K562 (cell line): ENCODE results near the gene LOXL3. TPM values are rescaled to one million over a fixed set of nuclear protein-coding genes. Genes with fewer than 3 reads are reported as not detected.
A peak's percentile ranks its signal among the peaks of the same experiment; 100 is the strongest.

Source experiments
- ATAC-seq: fragments of 200-7000 bp; cut with Tn5 transposase; 3 replicates; pipeline ENCODE4 v1.9.1; 2020; ENCODE audit warnings: moderate library complexity
- BruUV-seq: library from RNA; stranded (reverse); fragments of 400-500 nt; replicated peaks from 2 replicates; lab custom pipeline; 2021; lab: Mats Ljungman, UMichigan
- CTCF ChIA-PET: fragments of 300-600 bp; formaldehyde crosslinking; extraction: SDS; loops from one replicate; lab custom pipeline; 2021; ENCODE audit warnings: low intra/inter-chr PET ratio; lab: Yijun Ruan, JAX
- POLR2A ChIA-PET: fragments of 300-600, 350-650 bp; sonication (Branson Sonifier 250); formaldehyde crosslinking; extraction: SDS; loops from one replicate; lab custom pipeline; 2021; ENCODE audit warnings: antibody characterized with exemption, inconsistent platforms; lab: Yijun Ruan, JAX
- DNase-seq, 4 experiments: peaks; one replicate each; pipeline versions ENCODE4 v3.0.0 to v3.0.0-alpha.2; 2011 to 2018; ENCODE audit warnings: low spot score in 3 of 4, mixed read lengths in 3 of 4; ENCODE audit errors: extremely low read depth in 1 of 4
- FAIRE-seq: peaks from 2 replicates; lab custom pipeline; 2011; peaks lifted over from hg19 to GRCh38; lab: Jason Lieb, UNC
- H2AFZ ChIP-seq: 2 replicates; pipeline ENCODE4 v1.6.0; 2011; ENCODE audit warnings: low read depth, low read length, control low read depth, inconsistent platforms
- H3K27ac ChIP-seq: fragments of 200-600 bp; 3 replicates; pipeline ENCODE4 v1.8.0; 2011; ENCODE audit warnings: low read depth, mild to moderate bottlenecking, control low read depth, inconsistent platforms, low read length, moderate library complexity, mixed read lengths; ENCODE audit errors: extremely low read depth
- H3K27me3 ChIP-seq, 2 experiments: fragments of 300-600 bp in 1 of 2; 2 replicates in 1 of 2; 3 replicates in 1 of 2; pipeline versions ENCODE4 v1.6.0 to v1.8.0; 2011; ENCODE audit warnings: inconsistent platforms in 2 of 2, low read length in 2 of 2, mild to moderate bottlenecking in 1 of 2, mixed read lengths in 1 of 2, moderate library complexity in 1 of 2; ENCODE audit not compliant: control insufficient read depth in 2 of 2, insufficient read depth in 2 of 2
- H3K36me3 ChIP-seq: fragments of 300-600 bp; 3 replicates; pipeline ENCODE4 v1.8.0; 2011; ENCODE audit warnings: mild to moderate bottlenecking, low read length, inconsistent platforms; ENCODE audit not compliant: control insufficient read depth, insufficient read depth
- H3K4me1 ChIP-seq, 2 experiments: fragments of 200-600 bp in 1 of 2; replicated peaks in 1 of 2; 2 replicates in 1 of 2; 3 replicates in 1 of 2; pipeline versions ENCODE4 v1.5.1 to v1.8.0; 2011; ENCODE audit warnings: inconsistent platforms in 2 of 2, low read length in 2 of 2, mild to moderate bottlenecking in 1 of 2, mixed read lengths in 1 of 2, moderate library complexity in 1 of 2; ENCODE audit not compliant: control insufficient read depth in 2 of 2, insufficient read depth in 2 of 2
- H3K4me2 ChIP-seq: 2 replicates; pipeline ENCODE4 v1.6.1; 2011; ENCODE audit warnings: low read length, control low read depth, inconsistent platforms, mixed read lengths; ENCODE audit not compliant: insufficient read depth
- H3K4me3 ChIP-seq: fragments of 200-600 bp; sonication (generic), shearing (Covaris generic); 2 replicates; pipeline ENCODE4 v1.5.1; 2016; ENCODE audit warnings: control low read depth, inconsistent platforms
- H3K79me2 ChIP-seq: fragments of 200-600 bp; 3 replicates; pipeline ENCODE4 v1.8.0; 2011; ENCODE audit warnings: low read length, inconsistent platforms; ENCODE audit not compliant: control insufficient read depth, insufficient read depth
- H3K9ac ChIP-seq, 2 experiments: 2 replicates each; pipeline versions ENCODE4 v1.6.0 to v1.6.1; 2011; ENCODE audit warnings: low read depth in 2 of 2, low read length in 2 of 2, control low read depth in 1 of 2, inconsistent platforms in 1 of 2, mild to moderate bottlenecking in 1 of 2, mixed read lengths in 1 of 2; ENCODE audit not compliant: insufficient read depth in 1 of 2
- H3K9me1 ChIP-seq: one replicate; pipeline ENCODE4 v1.6.0; 2011; ENCODE audit warnings: inconsistent platforms, mild to moderate bottlenecking, low read length, moderate library complexity; ENCODE audit not compliant: control insufficient read depth, insufficient read depth
- H3K9me3 ChIP-seq: replicated peaks from 2 replicates; pipeline ENCODE4 v1.5.1; 2011; ENCODE audit warnings: low read depth, low read length, inconsistent platforms; ENCODE audit not compliant: control insufficient read depth, insufficient read depth
- H4K20me1 ChIP-seq: replicated peaks from 2 replicates; pipeline ENCODE4 v1.6.1; 2011; ENCODE audit warnings: low read length, inconsistent platforms, mixed read lengths; ENCODE audit not compliant: control insufficient read depth, insufficient read depth
- CAMTA2 ChIP-seq: fragments of 250-450 bp; sonication (Bioruptor Pico); conservative IDR thresholded peaks from 2 replicates; pipeline ENCODE4 v1.5.1; 2022
- CBFA2T3 ChIP-seq: fragments of 450-650 bp; IDR thresholded peaks from 2 replicates; pipeline ENCODE4 v1.6.1; 2017
- IRF2 ChIP-seq: sonication (generic); formaldehyde crosslinking; IDR thresholded peaks from 2 replicates; pipeline ENCODE4 v1.8.1; 2022; ENCODE audit warnings: mild to moderate bottlenecking, missing genetic modification reagents
- KAT2B ChIP-seq: IDR thresholded peaks from one replicate; pipeline ENCODE4 v1.6.1; 2012; ENCODE audit warnings: low read depth, mild to moderate bottlenecking, control low read depth, inconsistent platforms, low read length, moderate library complexity
- LEF1 ChIP-seq: fragments of 450-650 bp; IDR thresholded peaks from 2 replicates; pipeline ENCODE4 v1.6.1; 2016; ENCODE audit warnings: mild to moderate bottlenecking
- MEIS2 ChIP-seq: fragments of 450-650 bp; IDR thresholded peaks from 2 replicates; pipeline ENCODE4 v1.6.1; 2014; ENCODE audit warnings: mild to moderate bottlenecking; ENCODE audit not compliant: partially characterized antibody
- PCBP2 ChIP-seq: fragments of 200-400 bp; formaldehyde crosslinking; IDR thresholded peaks from 2 replicates; pipeline ENCODE4 v1.6.1; 2018; ENCODE audit warnings: low read length, low read depth, mild to moderate bottlenecking, moderate library complexity; ENCODE audit not compliant: poor library complexity, severe bottlenecking
- SAFB ChIP-seq: fragments of 200-400 bp; formaldehyde crosslinking; IDR thresholded peaks from 2 replicates; pipeline ENCODE4 v1.6.1; 2017; ENCODE audit warnings: low read depth, low read length, borderline replicate concordance
- SRSF9 ChIP-seq: fragments of 200-400 bp; formaldehyde crosslinking; IDR thresholded peaks from 2 replicates; pipeline ENCODE4 v1.6.1; 2017; ENCODE audit warnings: low read depth, low read length, borderline replicate concordance
- ZC3H4 ChIP-seq: sonication (generic); formaldehyde crosslinking; IDR thresholded peaks from 2 replicates; pipeline ENCODE4 v1.9.0; 2021; ENCODE audit warnings: missing genetic modification reagents, borderline replicate concordance
- ZFX ChIP-seq: sonication (generic); formaldehyde crosslinking; IDR thresholded peaks from 2 replicates; pipeline ENCODE4 v1.8.0; 2022; ENCODE audit warnings: mild to moderate bottlenecking, missing genetic modification reagents, moderate library complexity
- WGBS: fragments of 100-300 bp; shearing (Covaris generic); methylation state at CpG from one replicate; pipeline ENCODE4 v1.1.6; 2016; ENCODE audit warnings: low coverage, mixed read lengths; ENCODE audit not compliant: insufficient coverage; ENCODE audit errors: missing lambda C conversion rate; 5-methylcytosine and 5-hydroxymethylcytosine counted together
- in situ Hi-C: fragments of 300-500 bp; cut with MboI; formaldehyde crosslinking; loops from 4 replicates; pipeline ENCODE4 v1.15.0; 2018; ENCODE audit warnings: inconsistent platforms, mixed read lengths
- intact Hi-C: fragments of 100-400 bp; cut with micrococcal nuclease; formaldehyde crosslinking; loops from 2 replicates; pipeline ENCODE4 v1.14.2; 2022
- polyA plus RNA-seq, 8 experiments: library from polyadenylated mRNA; depleted of rRNA in 4 of 8; stranded (reverse) in 5 of 8; unstranded in 3 of 8; fragments of >200 nt; fragmentation: Nextera tagmentation in 2 of 8; fragmentation: Illumina TruSeq in 1 of 8; extraction: Ambion mirVana in 2 of 8; extraction: Trizol in 1 of 8; gene quantifications; 2 replicates each; pipeline versions ENCODE4 v1.2.1 to v1.2.3, GENCODE V29; 2011 to 2014; ENCODE audit warnings: inconsistent platforms in 1 of 8, missing spikeins in 1 of 8
- total RNA-seq, 7 experiments: library from RNA; depleted of rRNA in 6 of 7; stranded (reverse); fragments of >200 nt in 6 of 7; fragmentation: Illumina TruSeq in 2 of 7; extraction: Trizol in 2 of 7; gene quantifications; 2 replicates each; pipeline versions ENCODE4 v1.2.1 to v1.2.3, GENCODE V29; 2011 to 2021; ENCODE audit warnings: low replicate concordance in 1 of 7
- TF ChIP-seq, protein P1 (sequence below): sonication (generic); formaldehyde crosslinking; IDR thresholded peaks from 2 replicates; pipeline ENCODE4 v1.8.0; 2022; ENCODE audit warnings: missing genetic modification reagents, mild to moderate bottlenecking, borderline replicate concordance
- TF ChIP-seq, protein P2 (sequence below): fragments of 450-650 bp; IDR thresholded peaks from 2 replicates; pipeline ENCODE4 v1.6.1; 2016; ENCODE audit warnings: mild to moderate bottlenecking
- TF ChIP-seq, protein P3 (sequence below), 3 experiments: IDR thresholded peaks in 2 of 3; conservative IDR thresholded peaks in 1 of 3; 2 replicates each; pipeline ENCODE4 v1.5.1; 2011 to 2012; ENCODE audit warnings: low read length in 3 of 3, mild to moderate bottlenecking in 3 of 3, control low read depth in 2 of 3, improper control_type of control experiment in 1 of 3, inconsistent platforms in 1 of 3, low read depth in 1 of 3, mixed read lengths in 1 of 3, moderate library complexity in 1 of 3; ENCODE audit not compliant: insufficient read depth in 2 of 3

Gene LOXL3
- total and polyA plus RNA-seq, 9 of the 15 experiments (the other 6 are each of a cell fraction or from before 2014, with no cell fraction given), result 0.22 to 0.99 (median 0.31) TPM

DNA sequence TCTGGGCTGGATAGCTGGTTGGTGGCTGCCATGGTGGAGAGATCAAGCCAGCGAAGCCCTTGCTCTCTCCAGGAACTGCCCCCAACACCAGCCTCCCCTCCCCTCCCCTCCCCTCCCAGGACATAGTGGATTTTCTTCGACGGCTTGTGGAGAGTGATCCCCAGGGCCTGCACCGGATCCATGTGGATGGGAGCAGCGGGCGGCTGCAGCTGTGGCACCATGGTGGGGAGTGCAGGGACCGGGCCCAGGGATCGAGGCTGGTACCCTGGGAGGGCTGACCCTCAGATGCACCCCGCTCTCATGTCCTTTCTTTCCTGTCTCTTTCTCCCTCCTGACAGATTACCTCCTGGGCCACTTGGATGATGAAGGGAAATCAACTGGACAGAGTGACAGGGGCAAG is 63.8 kb downstream of the LOXL3 start:
- Histone ChIP-seq H3K79me2 (no peaks in the 10 kb centered on the region), H3K4me2 (no peak overlapping the region), H3K9ac (peak overlapping the region in 1 of 2 experiments; percentile 52; a peak in 1 of 4 replicates), H2AFZ (no peak overlapping the region), H3K9me1 (no peaks in the 10 kb centered on the region), H3K4me1 (peaks cover 4 to 6% of the 10 kb centered on the region in 2 experiments; a peak in 4 of 5 replicates), H3K27ac (no peak overlapping the region), H3K9me3 (no peaks in the 10 kb centered on the region), H3K36me3 (peaks cover 63% of the 10 kb centered on the region; the same call in 2 of the 3 replicates), H3K27me3 (no peaks in the 10 kb centered on the region), H3K4me3 (no peak overlapping the region), H4K20me1 (no peaks in the 10 kb centered on the region)
- intact Hi-C loops (no loop called here), in situ Hi-C loops (loop anchor here (5.0 kb wide), 1 partner anchor 82 kb away; no protein-coding TSS in a partner anchor)
- ChIA-PET CTCF (no interaction called here), POLR2A (interaction anchor here (1.2 to 2.4 kb wide), 3 partner anchors 9 to 14 kb away, joined by 5 to 13 read pairs (median 6); no protein-coding TSS in a partner anchor)
- BruUV-seq, result no TSS peak
- FAIRE-seq (no peak), ATAC-seq (no peak), DNase-seq (no peak)
- TF ChIP-seq, protein P1, sequence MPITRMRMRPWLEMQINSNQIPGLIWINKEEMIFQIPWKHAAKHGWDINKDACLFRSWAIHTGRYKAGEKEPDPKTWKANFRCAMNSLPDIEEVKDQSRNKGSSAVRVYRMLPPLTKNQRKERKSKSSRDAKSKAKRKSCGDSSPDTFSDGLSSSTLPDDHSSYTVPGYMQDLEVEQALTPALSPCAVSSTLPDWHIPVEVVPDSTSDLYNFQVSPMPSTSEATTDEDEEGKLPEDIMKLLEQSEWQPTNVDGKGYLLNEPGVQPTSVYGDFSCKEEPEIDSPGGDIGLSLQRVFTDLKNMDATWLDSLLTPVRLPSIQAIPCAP (CRISPR knock-in tag), result no peak
- TF ChIP-seq, protein P2, sequence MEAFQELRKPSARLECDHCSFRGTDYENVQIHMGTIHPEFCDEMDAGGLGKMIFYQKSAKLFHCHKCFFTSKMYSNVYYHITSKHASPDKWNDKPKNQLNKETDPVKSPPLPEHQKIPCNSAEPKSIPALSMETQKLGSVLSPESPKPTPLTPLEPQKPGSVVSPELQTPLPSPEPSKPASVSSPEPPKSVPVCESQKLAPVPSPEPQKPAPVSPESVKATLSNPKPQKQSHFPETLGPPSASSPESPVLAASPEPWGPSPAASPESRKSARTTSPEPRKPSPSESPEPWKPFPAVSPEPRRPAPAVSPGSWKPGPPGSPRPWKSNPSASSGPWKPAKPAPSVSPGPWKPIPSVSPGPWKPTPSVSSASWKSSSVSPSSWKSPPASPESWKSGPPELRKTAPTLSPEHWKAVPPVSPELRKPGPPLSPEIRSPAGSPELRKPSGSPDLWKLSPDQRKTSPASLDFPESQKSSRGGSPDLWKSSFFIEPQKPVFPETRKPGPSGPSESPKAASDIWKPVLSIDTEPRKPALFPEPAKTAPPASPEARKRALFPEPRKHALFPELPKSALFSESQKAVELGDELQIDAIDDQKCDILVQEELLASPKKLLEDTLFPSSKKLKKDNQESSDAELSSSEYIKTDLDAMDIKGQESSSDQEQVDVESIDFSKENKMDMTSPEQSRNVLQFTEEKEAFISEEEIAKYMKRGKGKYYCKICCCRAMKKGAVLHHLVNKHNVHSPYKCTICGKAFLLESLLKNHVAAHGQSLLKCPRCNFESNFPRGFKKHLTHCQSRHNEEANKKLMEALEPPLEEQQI, result no peak
- TF ChIP-seq SRSF9, result no peak
- TF ChIP-seq LEF1, result no peak
- TF ChIP-seq MEIS2, result no peak
- TF ChIP-seq CAMTA2, result no peak
- no peak for TF ChIP-seq PCBP2
- TF ChIP-seq KAT2B, result no peak
- no peak for TF ChIP-seq ZFX (CRISPR knock-in tag)
- no peak for TF ChIP-seq SAFB
- no peak for TF ChIP-seq IRF2 (CRISPR knock-in tag)
- TF ChIP-seq, protein P3, sequence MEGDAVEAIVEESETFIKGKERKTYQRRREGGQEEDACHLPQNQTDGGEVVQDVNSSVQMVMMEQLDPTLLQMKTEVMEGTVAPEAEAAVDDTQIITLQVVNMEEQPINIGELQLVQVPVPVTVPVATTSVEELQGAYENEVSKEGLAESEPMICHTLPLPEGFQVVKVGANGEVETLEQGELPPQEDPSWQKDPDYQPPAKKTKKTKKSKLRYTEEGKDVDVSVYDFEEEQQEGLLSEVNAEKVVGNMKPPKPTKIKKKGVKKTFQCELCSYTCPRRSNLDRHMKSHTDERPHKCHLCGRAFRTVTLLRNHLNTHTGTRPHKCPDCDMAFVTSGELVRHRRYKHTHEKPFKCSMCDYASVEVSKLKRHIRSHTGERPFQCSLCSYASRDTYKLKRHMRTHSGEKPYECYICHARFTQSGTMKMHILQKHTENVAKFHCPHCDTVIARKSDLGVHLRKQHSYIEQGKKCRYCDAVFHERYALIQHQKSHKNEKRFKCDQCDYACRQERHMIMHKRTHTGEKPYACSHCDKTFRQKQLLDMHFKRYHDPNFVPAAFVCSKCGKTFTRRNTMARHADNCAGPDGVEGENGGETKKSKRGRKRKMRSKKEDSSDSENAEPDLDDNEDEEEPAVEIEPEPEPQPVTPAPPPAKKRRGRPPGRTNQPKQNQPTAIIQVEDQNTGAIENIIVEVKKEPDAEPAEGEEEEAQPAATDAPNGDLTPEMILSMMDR (IDR thresholded peaks at IDR 0.05 in 2 of 3, conservative IDR thresholded peaks at IDR 0.05 in 1 of 3; ENCODE audit: insufficient read depth in 2 of 3, low read depth in 1 of 3, low read length in 3 of 3), result no peak
- TF ChIP-seq ZC3H4 (CRISPR knock-in tag), result no peak
- TF ChIP-seq CBFA2T3, result no peak
- WGBS, result 90% methylated on average over 8 of the region's 9 CpGs
